ENCODE data around the gene FBRS.

FBRS gene

DNA sequence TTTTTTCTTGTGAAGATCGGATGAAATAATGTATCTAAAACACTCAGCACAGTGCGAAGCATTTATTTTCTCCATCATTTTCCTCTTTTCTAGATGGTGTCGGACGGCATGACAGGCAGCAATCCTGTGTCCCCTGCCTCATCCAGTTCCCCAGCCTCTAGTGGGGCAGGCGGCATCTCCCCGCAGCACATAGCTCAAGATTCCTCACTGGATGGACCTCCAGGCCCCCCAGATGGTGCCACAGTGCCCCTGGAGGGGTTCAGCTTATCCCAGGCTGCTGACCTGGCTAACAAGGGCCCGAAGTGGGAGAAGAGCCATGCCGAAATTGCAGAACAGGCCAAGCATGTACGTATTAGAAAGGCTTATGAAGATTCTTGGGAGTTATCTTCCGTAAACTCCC is 45.7 kb downstream of the FBRS start:
- peaks cover 5% of the 10 kb centered on the region for H3K79me1 ChIP-seq (ENCODE audit: low read depth, low read length)
- H3K4me2 ChIP-seq (ENCODE audit: insufficient read depth, low read length, poor library complexity, severe bottlenecking): no peak overlapping the region
- no peak overlapping the region for H3K23ac ChIP-seq (ENCODE audit: low read depth, low read length, poor library complexity)
- H3K4ac ChIP-seq (ENCODE audit: low read length): no peak overlapping the region
- no peak overlapping the region for H2BK12ac ChIP-seq (ENCODE audit: low read length)
- peaks cover 3 to 5% of the 10 kb centered on the region in 2 donors for H3K4me1 ChIP-seq (ENCODE audit: control insufficient read depth in 2 of 2, insufficient read depth in 1 of 2, low read depth in 1 of 2, low read length in 2 of 2)
- H3K9me3 ChIP-seq (replicated peaks in 1 of 2; ENCODE audit: control insufficient read depth in 2 of 2, insufficient read depth in 1 of 2, low read depth in 1 of 2, low read length in 2 of 2): no peaks in the 10 kb centered on the region
- no peak for DNase-seq (ENCODE audit: low spot score)
- no peak overlapping the region for H3K18ac ChIP-seq (ENCODE audit: low read length)
- no CpG with 5 or more reads among the region's 10 CpGs for WGBS, 2 donors (ENCODE audit: extremely low coverage in 2 of 2, insufficient read length in 2 of 2, insufficient replicate concordance in 1 of 2)
- H3K4me3 ChIP-seq (ENCODE audit: low read length in 2 of 2): no peak overlapping the region
- H3K14ac ChIP-seq (ENCODE audit: low read length): no peak overlapping the region
- peaks cover 55 to 95% of the 10 kb centered on the region in 2 donors for H3K36me3 ChIP-seq (replicated peaks in 1 of 2; ENCODE audit: control insufficient read depth in 2 of 2, insufficient read depth in 2 of 2, low read length in 2 of 2)
- no peak overlapping the region for H2AFZ ChIP-seq (ENCODE audit: low read length)
- no peak overlapping the region for H2BK120ac ChIP-seq (ENCODE audit: low read depth, low read length)
- no peak overlapping the region for H4K8ac ChIP-seq (ENCODE audit: low read depth, low read length)
- H2BK5ac ChIP-seq (ENCODE audit: low read length): no peak overlapping the region
- H4K91ac ChIP-seq (ENCODE audit: low read depth, low read length, poor library complexity): no peak overlapping the region
- no peak overlapping the region for H2AK5ac ChIP-seq (ENCODE audit: low read depth, low read length)
- no peak overlapping the region for H2BK15ac ChIP-seq (ENCODE audit: low read length)
- H3K27me3 ChIP-seq (ENCODE audit: control insufficient read depth in 3 of 3, insufficient read depth in 3 of 3, low read depth in 1 of 3, low read length in 3 of 3): no peaks in the 10 kb centered on the region
- H3K27ac ChIP-seq (replicated peaks; ENCODE audit: low read length): no peak overlapping the region
- H3K9ac ChIP-seq (ENCODE audit: low read depth, low read length, poor library complexity): no peak overlapping the region

DNA sequence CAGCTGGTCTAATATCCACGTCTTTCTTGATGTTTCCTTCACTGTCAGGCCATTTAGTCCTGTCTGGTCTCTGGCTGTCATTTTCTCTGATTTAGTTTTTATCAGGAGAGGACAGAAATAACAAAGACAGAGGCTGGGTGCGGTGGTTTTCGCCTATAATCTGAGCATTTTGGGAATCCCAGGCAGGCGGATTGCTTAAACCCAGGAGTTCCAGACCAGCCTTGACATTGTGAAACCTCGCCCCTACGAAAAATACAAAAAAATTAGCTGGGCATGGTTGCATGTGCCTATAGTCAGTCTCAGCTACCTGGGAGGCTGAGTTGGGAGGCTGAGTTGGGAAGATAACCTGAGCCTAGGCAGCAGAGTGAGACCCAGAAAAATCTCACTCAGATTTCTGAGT is 47.8 kb downstream of the FBRS start:
- no peak overlapping the region for H2BK12ac ChIP-seq (ENCODE audit: low read length)
- peaks cover 67 to 98% of the 10 kb centered on the region in 2 donors for H3K36me3 ChIP-seq (replicated peaks in 1 of 2; ENCODE audit: control insufficient read depth in 2 of 2, insufficient read depth in 2 of 2, low read length in 2 of 2)
- no peak overlapping the region for H3K14ac ChIP-seq (ENCODE audit: low read length)

DNA sequence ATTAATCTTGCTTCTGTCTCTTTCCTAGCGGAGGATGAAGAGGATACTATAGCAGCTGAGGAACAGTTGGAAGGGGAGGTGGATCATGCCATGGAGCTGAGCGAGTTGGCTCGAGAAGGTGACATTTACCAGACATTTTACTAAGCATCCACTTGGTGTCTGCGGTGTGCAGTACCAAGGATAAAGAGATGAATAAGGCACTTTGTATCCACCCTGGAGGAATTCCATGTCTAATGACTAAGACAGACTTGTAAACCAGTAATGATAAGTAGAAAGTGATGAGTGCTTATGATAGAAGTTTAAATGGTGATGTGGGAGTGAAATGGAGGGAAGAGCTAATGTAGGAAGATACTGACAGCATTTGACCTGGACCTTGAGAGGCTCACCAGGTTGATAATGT is 52.7 kb downstream of the FBRS start:
- WGBS, 2 donors (ENCODE audit: extremely low coverage in 2 of 2, insufficient read length in 2 of 2, insufficient replicate concordance in 1 of 2): no CpG with 5 or more reads among the region's 4 CpGs

More for the DNA sequence above, 47.8 kb downstream of the FBRS start:
- Histone ChIP-seq H3K4me1 (ENCODE audit: control insufficient read depth in 2 of 2, insufficient read depth in 1 of 2, low read depth in 1 of 2, low read length in 2 of 2) (no peaks in the 10 kb centered on the region), H3K9ac (ENCODE audit: low read depth, low read length, poor library complexity) (no peak overlapping the region), H3K27ac (replicated peaks; ENCODE audit: low read length) (no peak overlapping the region), H3K79me1 (ENCODE audit: low read depth, low read length) (no peaks in the 10 kb centered on the region), H3K27me3 (ENCODE audit: control insufficient read depth in 3 of 3, insufficient read depth in 3 of 3, low read depth in 1 of 3, low read length in 3 of 3) (no peaks in the 10 kb centered on the region), H2AFZ (ENCODE audit: low read length) (no peak overlapping the region), H3K23ac (ENCODE audit: low read depth, low read length, poor library complexity) (no peak overlapping the region), H2AK5ac (ENCODE audit: low read depth, low read length) (no peak overlapping the region), H2BK5ac (ENCODE audit: low read length) (no peak overlapping the region), H3K4me2 (ENCODE audit: insufficient read depth, low read length, poor library complexity, severe bottlenecking) (no peak overlapping the region), H2BK15ac (ENCODE audit: low read length) (no peak overlapping the region), H2BK120ac (ENCODE audit: low read depth, low read length) (no peak overlapping the region), H4K91ac (ENCODE audit: low read depth, low read length, poor library complexity) (no peak overlapping the region), H4K8ac (ENCODE audit: low read depth, low read length) (no peak overlapping the region), H3K4ac (ENCODE audit: low read length) (no peak overlapping the region), H3K9me3 (replicated peaks in 1 of 2; ENCODE audit: control insufficient read depth in 2 of 2, insufficient read depth in 1 of 2, low read depth in 1 of 2, low read length in 2 of 2) (no peaks in the 10 kb centered on the region), H3K18ac (ENCODE audit: low read length) (no peak overlapping the region), H3K4me3 (ENCODE audit: low read length in 2 of 2) (no peak overlapping the region)
- DNase-seq (ENCODE audit: low spot score): no peak
- WGBS, 2 donors (ENCODE audit: extremely low coverage in 2 of 2, insufficient read length in 2 of 2, insufficient replicate concordance in 1 of 2): no CpG with 5 or more reads among the region's 6 CpGs

DNA sequence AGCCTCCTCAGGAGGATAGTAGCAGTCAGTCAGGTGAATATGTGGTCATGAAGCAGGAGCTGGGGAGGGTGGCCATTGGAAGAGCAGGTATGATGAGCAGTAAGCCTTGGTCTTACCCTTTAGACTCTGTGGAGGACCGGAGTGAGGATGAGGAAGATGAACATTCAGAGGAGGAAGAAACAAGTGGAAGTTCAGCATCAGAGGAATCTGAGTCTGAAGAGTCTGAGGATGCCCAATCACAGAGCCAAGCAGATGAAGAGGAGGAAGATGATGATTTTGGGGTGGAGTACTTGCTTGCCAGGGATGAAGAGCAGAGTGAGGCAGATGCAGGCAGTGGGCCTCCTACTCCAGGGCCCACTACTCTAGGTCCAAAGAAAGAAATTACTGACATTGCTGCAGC is 53.5 kb downstream of the FBRS start:
- no peak overlapping the region for H4K91ac ChIP-seq (ENCODE audit: low read depth, low read length, poor library complexity)
- peaks cover 77 to 93% of the 10 kb centered on the region in 2 donors for H3K36me3 ChIP-seq (replicated peaks in 1 of 2; ENCODE audit: control insufficient read depth in 2 of 2, insufficient read depth in 2 of 2, low read length in 2 of 2)
- H3K23ac ChIP-seq (ENCODE audit: low read depth, low read length, poor library complexity): no peak overlapping the region
- no peak overlapping the region for H3K4me2 ChIP-seq (ENCODE audit: insufficient read depth, low read length, poor library complexity, severe bottlenecking)
- H2BK120ac ChIP-seq (ENCODE audit: low read depth, low read length): no peak overlapping the region
- no peak overlapping the region for H3K4ac ChIP-seq (ENCODE audit: low read length)
- peaks cover 3% of the 10 kb centered on the region for H3K79me1 ChIP-seq (ENCODE audit: low read depth, low read length)
- no peak overlapping the region for H2BK5ac ChIP-seq (ENCODE audit: low read length)
- WGBS, 2 donors (ENCODE audit: extremely low coverage in 2 of 2, insufficient read length in 2 of 2, insufficient replicate concordance in 1 of 2): no CpG with 5 or more reads among the region's 1 CpG
- H4K8ac ChIP-seq (ENCODE audit: low read depth, low read length): no peak overlapping the region
- H3K27ac ChIP-seq (replicated peaks; ENCODE audit: low read length): no peak overlapping the region
- no peak overlapping the region for H2BK15ac ChIP-seq (ENCODE audit: low read length)
- H3K4me3 ChIP-seq (ENCODE audit: low read length in 2 of 2): no peak overlapping the region
- no peak overlapping the region for H2BK12ac ChIP-seq (ENCODE audit: low read length)
- H3K14ac ChIP-seq (ENCODE audit: low read length): no peak overlapping the region
- no peak overlapping the region for H3K9ac ChIP-seq (ENCODE audit: low read depth, low read length, poor library complexity)
- H3K18ac ChIP-seq (ENCODE audit: low read length): no peak overlapping the region
- no peak for DNase-seq (ENCODE audit: low spot score)
- H3K27me3 ChIP-seq (ENCODE audit: control insufficient read depth in 3 of 3, insufficient read depth in 3 of 3, low read depth in 1 of 3, low read length in 3 of 3): peaks cover 0 to 1% (median 0%) of the 10 kb centered on the region in 3 experiments
- no peak overlapping the region for H2AFZ ChIP-seq (ENCODE audit: low read length)
- peaks cover 0 to 2% of the 10 kb centered on the region in 2 donors for H3K9me3 ChIP-seq (replicated peaks in 1 of 2; ENCODE audit: control insufficient read depth in 2 of 2, insufficient read depth in 1 of 2, low read depth in 1 of 2, low read length in 2 of 2)
- no peaks in the 10 kb centered on the region for H3K4me1 ChIP-seq (ENCODE audit: control insufficient read depth in 2 of 2, insufficient read depth in 1 of 2, low read depth in 1 of 2, low read length in 2 of 2)
- H2AK5ac ChIP-seq (ENCODE audit: low read depth, low read length): no peak overlapping the region

More for the DNA sequence above, 52.7 kb downstream of the FBRS start:
- Histone ChIP-seq H2BK120ac (ENCODE audit: low read depth, low read length) (no peak overlapping the region), H4K91ac (ENCODE audit: low read depth, low read length, poor library complexity) (no peak overlapping the region), H3K23ac (ENCODE audit: low read depth, low read length, poor library complexity) (no peak overlapping the region), H2AFZ (ENCODE audit: low read length) (no peak overlapping the region), H3K4me1 (ENCODE audit: control insufficient read depth in 2 of 2, insufficient read depth in 1 of 2, low read depth in 1 of 2, low read length in 2 of 2) (no peaks in the 10 kb centered on the region), H3K4ac (ENCODE audit: low read length) (no peak overlapping the region), H3K79me1 (ENCODE audit: low read depth, low read length) (peaks cover 3% of the 10 kb centered on the region), H3K27me3 (ENCODE audit: control insufficient read depth in 3 of 3, insufficient read depth in 3 of 3, low read depth in 1 of 3, low read length in 3 of 3) (peaks cover 0 to 1% (median 0%) of the 10 kb centered on the region in 3 experiments), H2BK15ac (ENCODE audit: low read length) (no peak overlapping the region), H2BK12ac (ENCODE audit: low read length) (no peak overlapping the region), H2AK5ac (ENCODE audit: low read depth, low read length) (no peak overlapping the region), H3K27ac (replicated peaks; ENCODE audit: low read length) (no peak overlapping the region), H3K36me3 (replicated peaks in 1 of 2; ENCODE audit: control insufficient read depth in 2 of 2, insufficient read depth in 2 of 2, low read length in 2 of 2) (peaks cover 75 to 93% of the 10 kb centered on the region in 2 donors), H4K8ac (ENCODE audit: low read depth, low read length) (no peak overlapping the region), H3K9ac (ENCODE audit: low read depth, low read length, poor library complexity) (no peak overlapping the region), H3K18ac (ENCODE audit: low read length) (no peak overlapping the region), H3K9me3 (replicated peaks in 1 of 2; ENCODE audit: control insufficient read depth in 2 of 2, insufficient read depth in 1 of 2, low read depth in 1 of 2, low read length in 2 of 2) (peaks cover 0 to 2% of the 10 kb centered on the region in 2 donors), H3K14ac (ENCODE audit: low read length) (no peak overlapping the region), H3K4me3 (ENCODE audit: low read length in 2 of 2) (no peak overlapping the region), H3K4me2 (ENCODE audit: insufficient read depth, low read length, poor library complexity, severe bottlenecking) (no peak overlapping the region), H2BK5ac (ENCODE audit: low read length) (no peak overlapping the region)
- DNase-seq (ENCODE audit: low spot score): no peak
